Activated T-cell treated with anti-CD3 and anti-CD28 coated beads, Interleukin-2, amount 50 U/mL, for 24 hours (primary cell): ENCODE measurements around the gene SHH.

ENCODE experiments used
- DNase-seq: peaks from one replicate; pipeline ENCODE4 v3.0.0-alpha.2; 2020
- H3K27ac Mint-ChIP-seq: 2 replicates; pipeline ENCODE4 v1.8.0; 2020; ENCODE audit warnings: mild to moderate bottlenecking, mixed read lengths
- H3K27me3 Mint-ChIP-seq: 2 replicates; pipeline ENCODE4 v1.8.0; 2020; ENCODE audit warnings: mixed read lengths
- H3K36me3 Mint-ChIP-seq: 2 replicates; pipeline ENCODE4 v1.8.0; 2020; ENCODE audit warnings: low read depth, mixed read lengths
- H3K4me1 Mint-ChIP-seq: 2 replicates; pipeline ENCODE4 v1.8.0; 2020; ENCODE audit warnings: low read depth, mixed read lengths
- H3K4me3 Mint-ChIP-seq: 2 replicates; pipeline ENCODE4 v1.8.0; 2020; ENCODE audit warnings: mild to moderate bottlenecking, moderate library complexity, mixed read lengths
- H3K9me3 Mint-ChIP-seq: 2 replicates; pipeline ENCODE4 v1.8.0; 2020; ENCODE audit warnings: mixed read lengths

SHH gene

DNA sequence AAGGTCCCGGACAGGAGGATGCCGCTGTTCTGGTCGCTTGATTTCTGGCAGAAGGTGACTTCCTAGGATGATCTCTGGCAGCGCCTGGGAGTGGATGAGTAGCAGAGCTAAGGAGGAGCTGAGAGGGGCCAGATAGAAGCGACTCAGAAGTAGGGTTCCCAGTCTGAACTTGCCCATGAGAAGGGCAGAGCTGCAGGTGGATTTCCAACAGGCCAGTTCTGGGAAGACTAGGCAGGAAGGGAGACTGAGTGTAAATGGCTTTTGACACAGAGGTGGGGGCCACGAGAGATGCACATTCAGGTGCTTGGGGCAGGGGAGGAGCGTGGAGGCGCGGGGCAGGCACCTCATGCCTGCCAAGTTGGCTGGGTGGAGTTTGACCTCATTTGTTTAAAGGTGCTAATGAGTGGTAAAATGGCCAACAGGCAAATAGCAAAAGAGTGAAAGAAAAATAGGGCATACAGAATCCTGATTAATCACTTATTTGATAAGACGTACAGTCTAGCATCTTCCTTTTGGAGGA lies 58.8 kb downstream of the SHH start:
- H3K27ac Mint-ChIP-seq: peak overlapping the region; percentile 66
- H3K36me3 Mint-ChIP-seq: peaks cover 69% of the 10 kb centered on the region
- H3K27me3 Mint-ChIP-seq: no peaks in the 10 kb centered on the region
- no peaks in the 10 kb centered on the region for H3K9me3 Mint-ChIP-seq
- DNase-seq: no peak
- no peak overlapping the region for H3K4me3 Mint-ChIP-seq
- peaks cover 93% of the 10 kb centered on the region for H3K4me1 Mint-ChIP-seq

DNA sequence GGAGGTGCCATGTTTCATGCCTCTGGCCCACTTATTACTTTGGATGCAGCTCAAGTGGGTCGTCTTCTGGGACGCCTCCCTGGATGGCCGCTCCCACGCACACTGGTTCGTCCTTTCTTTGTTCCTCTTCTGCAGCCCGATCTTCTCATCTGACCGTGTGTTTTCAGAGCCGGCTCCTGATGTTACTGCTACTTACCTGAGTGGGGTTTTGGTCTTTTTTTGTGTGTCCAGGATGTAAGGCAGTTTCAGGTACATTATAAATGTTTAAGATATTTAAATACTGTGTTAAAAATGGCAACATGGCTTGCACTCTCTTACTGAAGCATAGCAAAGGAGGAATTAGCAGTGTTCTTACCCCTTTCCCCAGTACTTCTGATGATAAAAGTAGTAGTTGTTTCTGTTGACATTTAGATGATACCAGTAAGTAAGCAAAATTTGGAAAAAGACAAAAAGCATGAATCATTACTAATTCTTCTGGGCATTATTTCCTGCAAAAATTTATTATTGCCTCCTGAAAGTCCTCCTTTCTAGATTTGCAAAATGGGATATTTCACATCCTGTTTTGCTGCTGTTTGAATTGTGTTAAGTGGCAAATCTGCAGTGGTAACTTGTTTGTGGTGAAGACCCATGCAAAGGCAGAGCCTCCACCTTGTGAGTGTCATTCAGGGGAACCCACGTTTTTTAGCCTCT lies 59.4 kb downstream of the SHH start:
- peak overlapping the region; percentile 66 for H3K27ac Mint-ChIP-seq
- DNase-seq: no peak
- H3K4me1 Mint-ChIP-seq: peaks cover 93% of the 10 kb centered on the region
- no peak overlapping the region for H3K4me3 Mint-ChIP-seq
- H3K27me3 Mint-ChIP-seq: no peaks in the 10 kb centered on the region
- peaks cover 69% of the 10 kb centered on the region for H3K36me3 Mint-ChIP-seq
- no peaks in the 10 kb centered on the region for H3K9me3 Mint-ChIP-seq

DNA sequence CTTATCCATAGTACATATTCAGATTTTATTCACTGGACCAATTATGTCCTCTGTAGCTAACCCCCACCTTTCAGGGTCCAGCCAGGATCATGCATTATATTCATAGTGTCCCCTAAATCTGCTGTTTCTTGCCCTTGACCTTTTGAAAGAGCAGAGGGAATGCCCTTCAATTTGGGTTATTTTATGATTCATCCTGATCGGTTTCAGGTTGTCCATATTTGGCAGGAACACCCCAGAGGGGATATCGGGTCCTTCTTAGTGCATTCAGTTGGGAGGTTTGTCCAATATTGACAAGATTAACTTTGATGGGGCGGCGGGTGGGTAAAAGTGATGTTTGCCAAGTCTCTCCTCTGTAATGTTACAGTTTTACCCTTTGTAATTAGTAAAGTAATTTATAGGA lies 60.9 kb downstream of the SHH start:
- no peaks in the 10 kb centered on the region for H3K9me3 Mint-ChIP-seq
- DNase-seq: no peak
- peak overlapping the region; percentile 19 for H3K27ac Mint-ChIP-seq
- no peak overlapping the region for H3K4me3 Mint-ChIP-seq
- H3K4me1 Mint-ChIP-seq: peaks cover 92% of the 10 kb centered on the region
- H3K36me3 Mint-ChIP-seq: peaks cover 71% of the 10 kb centered on the region
- no peaks in the 10 kb centered on the region for H3K27me3 Mint-ChIP-seq

DNA sequence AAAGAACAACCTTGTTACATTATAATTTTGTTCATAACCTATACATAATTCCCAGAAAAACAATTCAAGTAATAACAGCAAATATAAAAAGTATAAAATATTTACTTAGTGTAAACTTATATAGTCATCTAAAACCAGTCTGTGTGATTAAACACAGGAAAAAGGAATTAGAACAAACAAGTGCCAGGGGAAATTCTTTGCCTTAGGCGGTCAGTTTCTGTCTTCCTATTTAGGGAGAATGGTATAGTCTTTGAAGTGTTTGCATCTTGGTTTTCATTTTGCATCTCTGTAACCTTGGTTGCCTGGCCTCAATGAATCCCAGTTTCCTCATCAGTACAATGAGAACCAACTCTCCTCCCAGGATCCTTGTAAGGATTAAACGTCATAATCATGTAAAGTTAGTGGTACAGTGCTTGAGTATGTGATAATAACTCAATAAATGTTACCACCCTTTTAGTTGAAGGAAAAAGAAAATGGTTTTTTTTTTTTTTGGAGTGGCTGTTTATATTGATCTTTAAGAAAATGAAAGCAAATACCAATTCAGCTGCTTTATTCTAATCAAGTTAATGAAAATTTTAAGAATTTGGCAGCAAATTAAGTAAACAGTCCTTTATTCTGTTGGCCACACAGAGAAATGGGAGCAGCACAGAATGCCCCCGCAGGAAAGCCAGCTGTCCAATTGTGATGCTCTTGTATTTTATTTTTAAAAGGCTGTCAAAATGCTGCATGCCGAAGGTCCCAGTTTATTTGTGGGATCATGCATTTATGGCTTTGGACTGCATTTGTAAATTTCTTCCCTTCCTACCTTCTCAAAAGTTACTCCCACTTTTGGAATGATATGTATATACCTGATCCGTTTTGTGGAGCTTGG lies 61.8 kb downstream of the SHH start:
- Mint-ChIP-seq H3K27ac (peak overlapping the region; percentile 11), H3K9me3 (no peaks in the 10 kb centered on the region), H3K4me1 (peaks cover 95% of the 10 kb centered on the region), H3K4me3 (no peak overlapping the region), H3K36me3 (peaks cover 74% of the 10 kb centered on the region), H3K27me3 (no peaks in the 10 kb centered on the region)
- DNase-seq: no peak
